Measurements from ENCODE around the gene OLFM1.

OLFM1 gene

GRCh38 chr9:135062254-135062653 is 25.2 kb upstream of the OLFM1 start:
- TF ChIP-seq CTCF (IDR thresholded peaks at IDR 0.05), result no peak

- no peak for TF ChIP-seq CTCF (IDR thresholded peaks at IDR 0.05)
Observed at GRCh38 chr9:135065151-135065550, 22.3 kb upstream of the OLFM1 start.

GRCh38 chr9:135065804-135066203 is 21.7 kb upstream of the OLFM1 start:
- TF ChIP-seq CTCF (IDR thresholded peaks at IDR 0.05), result no peak

GRCh38 chr9:135066291-135066690 is 21.2 kb upstream of the OLFM1 start:
- no peak for TF ChIP-seq CTCF (IDR thresholded peaks at IDR 0.05)

- no peak for TF ChIP-seq CTCF (IDR thresholded peaks at IDR 0.05)
Observed at GRCh38 chr9:135067096-135067710, 20.3 kb upstream of the OLFM1 start.

- TF ChIP-seq CTCF (IDR thresholded peaks at IDR 0.05), result no peak
Observed at GRCh38 chr9:135068776-135069415, 18.6 kb upstream of the OLFM1 start.

DNA sequence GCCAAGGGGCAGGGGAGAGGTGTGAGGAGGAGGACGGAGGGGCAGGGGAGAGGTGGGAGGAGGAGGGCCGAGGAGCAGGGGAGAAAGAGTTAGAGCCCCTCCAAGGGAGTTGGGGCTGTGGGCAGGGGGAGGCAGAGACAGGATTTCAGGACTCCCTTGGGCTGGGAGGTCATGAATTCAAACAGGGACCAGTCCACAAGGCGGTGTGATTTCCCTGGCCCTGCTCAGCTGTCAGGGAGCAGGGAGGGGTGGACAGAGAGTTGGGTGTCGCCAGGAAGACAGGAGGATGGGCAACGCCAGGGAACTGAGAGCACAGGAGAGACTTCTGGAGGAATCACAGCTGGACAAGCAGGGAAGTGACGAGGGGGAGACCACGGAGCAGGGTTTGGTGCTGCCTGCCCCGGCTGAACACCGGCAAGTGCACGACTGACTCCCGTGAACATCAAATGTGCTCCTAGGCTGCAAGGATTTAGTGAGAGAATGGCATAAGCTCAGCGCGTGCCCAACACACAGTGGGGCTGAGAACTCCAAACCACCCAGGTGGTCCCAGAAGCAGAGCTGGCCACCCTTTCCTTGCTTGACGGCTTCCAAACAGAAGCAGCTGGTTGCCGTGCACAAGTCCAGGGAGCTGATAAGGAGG is 17.8 kb upstream of the OLFM1 start:
- no peak for TF ChIP-seq CTCF (IDR thresholded peaks at IDR 0.05)

Measured in LNCAP (cell line).